GM12872 (cell line): ENCODE measurements around the gene OR51E1.

Source experiments
- TF ChIP-seq, protein P1 (sequence below): IDR thresholded peaks from 3 replicates; pipeline ENCODE4 v1.5.1; 2011; ENCODE audit warnings: low read depth, mild to moderate bottlenecking, low read length, moderate library complexity; ENCODE audit not compliant: insufficient read depth

Gene OR51E1

GRCh38 chr11:4641501-4641900 is 2.3 kb upstream of the OR51E1 start:
- TF ChIP-seq, protein P1, sequence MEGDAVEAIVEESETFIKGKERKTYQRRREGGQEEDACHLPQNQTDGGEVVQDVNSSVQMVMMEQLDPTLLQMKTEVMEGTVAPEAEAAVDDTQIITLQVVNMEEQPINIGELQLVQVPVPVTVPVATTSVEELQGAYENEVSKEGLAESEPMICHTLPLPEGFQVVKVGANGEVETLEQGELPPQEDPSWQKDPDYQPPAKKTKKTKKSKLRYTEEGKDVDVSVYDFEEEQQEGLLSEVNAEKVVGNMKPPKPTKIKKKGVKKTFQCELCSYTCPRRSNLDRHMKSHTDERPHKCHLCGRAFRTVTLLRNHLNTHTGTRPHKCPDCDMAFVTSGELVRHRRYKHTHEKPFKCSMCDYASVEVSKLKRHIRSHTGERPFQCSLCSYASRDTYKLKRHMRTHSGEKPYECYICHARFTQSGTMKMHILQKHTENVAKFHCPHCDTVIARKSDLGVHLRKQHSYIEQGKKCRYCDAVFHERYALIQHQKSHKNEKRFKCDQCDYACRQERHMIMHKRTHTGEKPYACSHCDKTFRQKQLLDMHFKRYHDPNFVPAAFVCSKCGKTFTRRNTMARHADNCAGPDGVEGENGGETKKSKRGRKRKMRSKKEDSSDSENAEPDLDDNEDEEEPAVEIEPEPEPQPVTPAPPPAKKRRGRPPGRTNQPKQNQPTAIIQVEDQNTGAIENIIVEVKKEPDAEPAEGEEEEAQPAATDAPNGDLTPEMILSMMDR: no peak

GRCh38 chr11:4642043-4642442 is 1.7 kb upstream of the OR51E1 start:
- TF ChIP-seq, protein P1: no peak

DNA sequence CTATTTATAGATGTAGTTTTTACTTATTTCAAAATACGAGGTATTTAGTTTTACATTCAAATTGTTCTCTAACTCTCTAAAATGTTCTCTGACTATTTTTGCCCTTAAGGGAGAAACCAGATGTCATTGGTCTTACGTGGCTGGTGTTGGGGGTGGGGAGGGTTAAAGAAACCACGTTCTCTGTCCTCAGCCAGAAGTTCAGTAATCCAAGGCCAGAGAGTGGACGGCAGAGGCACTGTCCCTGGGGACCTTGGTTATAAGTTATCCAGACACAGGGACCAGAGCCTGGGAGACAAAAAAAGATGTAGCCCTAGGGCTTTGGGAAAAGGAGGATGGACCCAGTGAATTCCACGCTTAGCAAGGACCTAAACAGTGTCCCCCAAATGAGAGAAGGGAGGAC is 706 bp upstream of the OR51E1 start:
- TF ChIP-seq, protein P1: no peak

DNA sequence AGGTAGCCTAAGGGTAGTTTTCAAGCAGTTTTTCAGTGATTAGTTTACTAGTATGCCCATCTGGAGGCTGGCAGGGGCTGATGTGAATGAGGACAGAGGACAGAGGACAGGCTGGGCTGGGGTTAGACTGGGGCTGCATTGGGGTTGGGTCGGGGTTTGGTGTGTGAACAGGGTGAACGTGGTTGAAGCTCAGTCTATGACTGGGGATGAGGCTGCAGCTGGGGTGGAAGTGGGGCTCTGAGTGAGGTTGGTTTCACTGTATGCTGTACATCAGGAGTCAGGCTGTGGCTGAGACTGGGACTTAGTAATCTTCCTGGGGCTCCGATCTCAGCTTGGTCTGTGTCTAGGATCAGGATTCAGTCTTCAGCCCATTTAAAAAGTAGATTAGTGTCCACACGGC is 451 bp downstream of the OR51E1 start:
- TF ChIP-seq, protein P1: no peak

DNA sequence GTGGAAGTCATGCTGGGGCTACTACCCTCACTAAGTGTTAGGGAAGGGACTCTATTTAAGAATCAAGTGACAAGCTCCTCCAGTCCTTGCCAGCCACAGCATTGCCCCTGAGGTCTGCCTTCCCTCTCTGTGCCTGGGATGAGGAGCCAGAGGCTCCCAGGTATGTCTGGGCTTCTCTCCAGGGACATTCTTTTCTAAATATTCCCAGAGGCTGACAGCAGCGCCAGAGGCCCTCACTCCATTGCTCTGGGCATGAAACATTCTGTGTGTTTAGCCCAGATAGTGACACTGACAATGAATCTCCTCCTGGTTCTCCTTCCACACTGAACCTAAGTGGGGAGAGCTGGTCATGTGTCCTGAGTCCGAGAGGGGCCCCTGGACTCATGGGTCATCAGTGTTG is 2.2 kb downstream of the OR51E1 start:
- TF ChIP-seq, protein P1: no peak

DNA sequence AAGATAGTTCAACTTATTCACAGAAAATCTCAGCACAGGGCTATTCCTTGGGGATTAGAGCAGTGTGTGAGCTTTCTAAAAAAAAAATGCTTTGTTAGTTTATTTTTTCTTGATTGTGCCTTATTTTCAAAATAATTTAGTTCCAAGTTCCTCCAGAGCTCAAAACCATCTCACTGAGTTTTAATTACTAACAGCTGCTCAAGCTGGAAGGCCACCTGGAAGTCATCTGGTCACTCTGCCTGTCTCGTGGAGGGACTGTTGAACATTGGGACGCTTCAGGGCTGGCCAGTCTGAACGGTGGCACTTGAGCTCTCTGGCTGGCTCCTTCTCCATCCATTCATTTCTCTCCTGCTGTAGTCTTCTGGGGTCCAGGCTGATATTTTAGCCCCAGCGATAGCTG is 4.0 kb downstream of the OR51E1 start:
- TF ChIP-seq, protein P1: no peak

- TF ChIP-seq, protein P1: no peak
Observed at GRCh38 chr11:4654635-4655369, 11.0 kb downstream of the OR51E1 start.
